Measurements from ENCODE around the gene SUCNR1.

GRCh38 chr3:151895478-151896241 lies 22.2 kb downstream of the SUCNR1 start:
- TF ChIP-seq CTCF (IDR thresholded peaks at IDR 0.05) (no peak), POLR2AphosphoS5 (IDR thresholded peaks at IDR 0.05) (no peak)
